ENCODE data around the gene RNASE11.
"Not testable (repeated sequence)": the region's sequence is repeated elsewhere in the genome, so short reads cannot be mapped to it uniquely, and the experiment has no call there.

RNASE11 gene

GRCh38 chr14:20602583-20602982 lies 14.8 kb upstream of the RNASE11 start:
- H3K27ac ChIP-seq (replicated peaks), result no peak overlapping the region
- no peaks in the 10 kb centered on the region for H3K27me3 ChIP-seq (ENCODE audit: insufficient read depth, poor library complexity, severe bottlenecking)
- no peak for DNase-seq (ENCODE audit: low read depth in 1 of 2, low spot score in 1 of 2)
- no peak for TF ChIP-seq CTCF (IDR thresholded peaks at IDR 0.05; ENCODE audit: insufficient read depth, low read length)
- TF ChIP-seq GABPA (IDR thresholded peaks at IDR 0.05; ENCODE audit: low read depth), result no peak
- no peak for TF ChIP-seq POLR2AphosphoS5 (IDR thresholded peaks at IDR 0.05; ENCODE audit: low read depth)
- H3K4me3 ChIP-seq (replicated peaks; ENCODE audit: insufficient read depth, low read length), result no peak overlapping the region

GRCh38 chr14:20601522-20601921 lies 13.7 kb upstream of the RNASE11 start:
- no peak overlapping the region for H3K27ac ChIP-seq (replicated peaks)
- peak; percentile 57 for TF ChIP-seq REST (IDR thresholded peaks at IDR 0.05; ENCODE audit: insufficient replicate concordance, low read depth)
- no peak for TF ChIP-seq GABPA (IDR thresholded peaks at IDR 0.05; ENCODE audit: low read depth)
- no peak for TF ChIP-seq CTCF (IDR thresholded peaks at IDR 0.05; ENCODE audit: insufficient read depth, low read length)
- H3K4me3 ChIP-seq (replicated peaks; ENCODE audit: insufficient read depth, low read length), result no peak overlapping the region
- no peaks in the 10 kb centered on the region for H3K27me3 ChIP-seq (ENCODE audit: insufficient read depth, poor library complexity, severe bottlenecking)
- DNase-seq (ENCODE audit: low read depth in 1 of 2, low spot score in 1 of 2), result peak in 1 of 2 experiments; percentile 28

- no peak for DNase-seq (ENCODE audit: low read depth in 1 of 2, low spot score in 1 of 2)
- no peak overlapping the region for H3K4me3 ChIP-seq (replicated peaks; ENCODE audit: insufficient read depth, low read length)
- no peak for TF ChIP-seq SPI1 (IDR thresholded peaks at IDR 0.05; ENCODE audit: borderline replicate concordance, low read depth)
- no peak for TF ChIP-seq CTCF (IDR thresholded peaks at IDR 0.05; ENCODE audit: insufficient read depth, low read length)
- TF ChIP-seq POLR2AphosphoS5 (IDR thresholded peaks at IDR 0.05; ENCODE audit: low read depth), result no peak
- TF ChIP-seq REST (IDR thresholded peaks at IDR 0.05; ENCODE audit: insufficient replicate concordance, low read depth), result no peak
- no peak for TF ChIP-seq GABPA (IDR thresholded peaks at IDR 0.05; ENCODE audit: low read depth)
- H3K27me3 ChIP-seq (ENCODE audit: insufficient read depth, poor library complexity, severe bottlenecking), result no peaks in the 10 kb centered on the region
- no peak overlapping the region for H3K27ac ChIP-seq (replicated peaks)
Measured at GRCh38 chr14:20597108-20597507, 9.3 kb upstream of the RNASE11 start.

GRCh38 chr14:20595726-20596125 lies 7.9 kb upstream of the RNASE11 start:
- not testable (repeated sequence) for H3K27ac ChIP-seq (replicated peaks); DNase-seq (ENCODE audit: low read depth in 1 of 2, low spot score in 1 of 2); H3K27me3 ChIP-seq (ENCODE audit: insufficient read depth, poor library complexity, severe bottlenecking); H3K4me3 ChIP-seq (replicated peaks; ENCODE audit: insufficient read depth, low read length)

Data from HL-60 (cell line).